NCI-H1417 treated with DMSO at 0.1 percent for 48 hours (cell line): Measurements from ENCODE around the gene EIF4E1B.

Experiments
- DNase-seq: peaks from one replicate; lab custom pipeline; 2025; lab: John Stamatoyannopoulos, UW

The EIF4E1B gene

DNA sequence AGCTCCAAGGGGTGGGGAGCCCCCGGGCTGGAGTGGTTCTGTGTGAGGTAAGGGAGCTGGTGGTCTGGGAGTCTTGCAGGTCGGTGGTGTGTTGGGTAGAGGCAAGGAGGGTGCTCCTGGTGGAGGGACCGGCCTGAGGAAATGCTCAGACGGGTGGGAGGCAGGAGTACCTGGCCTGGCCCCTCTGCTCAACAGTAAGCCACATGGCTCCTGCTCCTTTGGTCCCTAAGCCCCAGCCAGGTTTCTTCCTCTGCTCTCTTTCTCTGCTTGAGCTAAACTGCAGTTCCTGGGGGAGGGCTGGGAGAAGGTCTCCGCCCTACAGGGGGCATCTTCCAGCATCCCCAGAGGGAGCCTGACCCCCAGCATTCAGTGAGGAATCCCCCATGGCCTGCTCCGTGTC is 34.0 kb downstream of the EIF4E1B start:
- no peak for DNase-seq

DNA sequence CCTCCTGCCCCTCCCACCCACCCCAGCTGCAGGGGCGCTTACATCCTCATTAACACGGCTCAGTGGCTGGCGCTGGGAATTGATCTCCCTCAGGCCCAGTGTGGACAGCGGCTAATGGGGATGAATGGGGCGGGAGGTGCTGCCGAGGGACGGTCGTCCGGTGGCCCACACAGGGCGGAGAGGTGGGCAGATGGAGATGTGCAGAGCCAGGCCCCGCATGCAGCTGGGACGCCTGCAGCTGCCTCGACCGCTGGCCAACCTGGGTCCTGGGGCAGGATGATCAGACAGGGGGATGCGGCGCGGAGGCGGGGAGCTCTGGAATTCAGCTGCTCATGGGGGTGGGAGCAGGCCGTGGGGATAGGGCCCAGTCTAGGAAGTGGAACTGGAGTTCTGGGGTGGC is 34.4 kb downstream of the EIF4E1B start:
- no peak for DNase-seq

DNA sequence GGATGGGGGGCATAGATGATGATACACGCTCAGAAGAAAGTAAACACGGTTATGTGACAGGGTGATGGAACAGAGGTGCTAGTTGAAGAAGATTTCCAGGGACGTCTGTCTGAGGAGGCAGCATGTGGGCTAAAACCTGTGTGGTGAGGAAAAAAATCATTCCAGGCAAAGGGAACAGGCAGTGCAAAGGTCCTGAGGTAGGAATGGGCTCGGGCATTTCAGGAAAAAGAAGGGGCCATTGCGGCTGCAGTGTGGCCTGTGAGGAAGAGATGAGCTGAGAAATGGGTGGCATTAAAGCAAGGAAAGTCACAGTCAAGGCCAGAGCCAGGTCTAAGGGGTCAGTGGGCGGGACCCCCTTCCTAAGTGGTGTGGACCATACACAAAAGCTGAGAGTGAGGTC is 35.0 kb downstream of the EIF4E1B start:
- no peak for DNase-seq

DNA sequence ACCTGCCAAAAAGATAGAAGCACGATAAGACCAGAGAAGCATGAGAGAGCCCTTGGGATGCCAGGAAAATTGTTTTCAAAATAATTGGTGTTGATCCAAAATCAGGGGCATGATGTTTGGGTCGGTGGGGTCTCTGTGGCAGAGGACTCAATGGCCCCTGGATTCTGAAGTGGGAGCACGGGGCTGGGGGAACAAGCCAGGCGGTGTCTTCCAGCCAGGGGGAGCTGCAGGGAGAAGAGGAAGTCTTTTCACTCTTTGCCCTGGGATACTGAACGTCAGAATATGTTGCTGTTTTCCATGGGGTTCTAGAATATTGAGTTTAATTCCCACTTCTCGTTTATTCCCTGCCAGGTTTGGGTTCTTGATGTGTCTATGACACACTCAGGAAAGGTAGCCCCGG is 37.2 kb downstream of the EIF4E1B start:
- DNase-seq: no peak

DNA sequence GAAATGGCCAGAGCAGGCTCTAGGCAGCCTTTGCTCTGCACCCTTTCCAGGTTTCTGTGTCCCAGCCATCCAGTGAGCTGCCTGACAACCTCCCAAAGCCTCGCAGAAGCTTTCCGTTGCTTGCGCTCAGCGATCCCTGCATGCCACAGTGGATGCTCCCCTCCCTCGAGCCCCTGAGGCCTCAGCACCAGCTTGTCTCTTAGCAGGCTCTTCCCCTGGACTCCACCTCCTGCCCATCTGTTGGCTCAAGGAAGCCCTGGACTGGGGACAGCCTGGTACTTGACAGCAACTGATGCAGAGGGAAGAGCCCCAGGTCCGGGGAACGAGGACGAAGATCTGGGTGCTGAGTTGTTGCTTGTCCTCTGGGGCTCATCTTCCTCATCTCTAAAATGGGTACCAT is 40.0 kb downstream of the EIF4E1B start:
- no peak for DNase-seq

DNA sequence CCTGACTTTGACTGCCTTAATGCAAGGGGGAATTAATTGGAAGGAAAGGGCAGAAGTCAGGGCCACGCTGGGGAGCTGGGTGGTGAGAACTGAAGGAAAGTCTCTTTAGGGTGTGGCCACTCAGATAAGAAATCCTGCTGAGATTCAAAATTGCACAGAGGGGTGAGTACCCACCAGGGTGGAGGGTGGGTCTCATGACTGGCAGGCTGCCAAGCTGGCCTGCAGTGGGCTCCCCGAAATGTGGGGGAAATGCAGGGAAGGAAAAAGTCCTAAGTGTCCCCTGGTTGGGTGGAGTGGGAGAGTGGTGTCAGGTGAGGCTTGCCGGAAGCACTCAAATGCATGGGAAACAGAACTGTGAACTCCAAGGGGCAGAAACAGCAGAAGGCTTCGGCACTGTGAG is 40.9 kb downstream of the EIF4E1B start:
- DNase-seq: no peak

DNA sequence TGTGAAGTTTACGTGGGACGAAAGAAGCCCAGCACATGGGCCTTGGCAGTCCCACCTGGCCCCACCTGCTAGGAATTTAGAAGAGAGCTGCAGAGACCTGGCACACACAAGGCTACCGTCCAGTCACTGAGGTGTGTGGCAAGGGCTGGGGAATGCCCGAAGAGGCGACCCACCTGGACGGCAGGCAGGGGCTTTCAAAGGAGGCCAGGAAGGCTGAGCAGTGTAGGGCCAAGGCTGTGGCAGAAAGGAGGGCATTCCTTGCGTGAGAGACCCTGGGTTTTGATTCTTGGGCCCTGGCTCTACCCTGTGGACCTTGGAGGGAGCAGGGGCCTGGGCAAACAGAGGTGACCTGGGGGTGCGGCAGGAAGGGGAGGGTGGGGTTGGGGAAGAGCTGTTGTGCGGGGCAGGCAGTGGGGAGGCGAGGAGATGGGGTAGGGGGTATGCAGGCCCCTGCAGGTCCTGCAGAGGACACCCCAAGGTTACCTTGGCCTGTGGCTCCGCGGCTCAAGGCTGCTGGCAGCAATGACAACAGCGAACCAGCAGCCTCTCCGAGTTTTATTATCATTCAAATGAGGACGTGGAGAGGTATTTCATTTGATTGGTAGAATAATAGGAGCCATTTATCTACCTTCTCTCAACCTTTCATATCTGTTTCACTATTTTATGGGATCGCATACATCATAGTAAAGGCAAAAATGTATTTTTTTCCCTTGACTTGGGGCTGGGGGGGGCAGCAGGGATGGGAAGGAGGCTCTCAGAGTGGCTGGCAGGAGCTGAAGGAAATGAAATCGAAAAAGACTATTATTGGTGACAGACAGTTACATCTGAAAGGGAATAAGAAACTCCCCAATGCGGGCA is 41.6 kb downstream of the EIF4E1B start:
- DNase-seq: no peak

DNA sequence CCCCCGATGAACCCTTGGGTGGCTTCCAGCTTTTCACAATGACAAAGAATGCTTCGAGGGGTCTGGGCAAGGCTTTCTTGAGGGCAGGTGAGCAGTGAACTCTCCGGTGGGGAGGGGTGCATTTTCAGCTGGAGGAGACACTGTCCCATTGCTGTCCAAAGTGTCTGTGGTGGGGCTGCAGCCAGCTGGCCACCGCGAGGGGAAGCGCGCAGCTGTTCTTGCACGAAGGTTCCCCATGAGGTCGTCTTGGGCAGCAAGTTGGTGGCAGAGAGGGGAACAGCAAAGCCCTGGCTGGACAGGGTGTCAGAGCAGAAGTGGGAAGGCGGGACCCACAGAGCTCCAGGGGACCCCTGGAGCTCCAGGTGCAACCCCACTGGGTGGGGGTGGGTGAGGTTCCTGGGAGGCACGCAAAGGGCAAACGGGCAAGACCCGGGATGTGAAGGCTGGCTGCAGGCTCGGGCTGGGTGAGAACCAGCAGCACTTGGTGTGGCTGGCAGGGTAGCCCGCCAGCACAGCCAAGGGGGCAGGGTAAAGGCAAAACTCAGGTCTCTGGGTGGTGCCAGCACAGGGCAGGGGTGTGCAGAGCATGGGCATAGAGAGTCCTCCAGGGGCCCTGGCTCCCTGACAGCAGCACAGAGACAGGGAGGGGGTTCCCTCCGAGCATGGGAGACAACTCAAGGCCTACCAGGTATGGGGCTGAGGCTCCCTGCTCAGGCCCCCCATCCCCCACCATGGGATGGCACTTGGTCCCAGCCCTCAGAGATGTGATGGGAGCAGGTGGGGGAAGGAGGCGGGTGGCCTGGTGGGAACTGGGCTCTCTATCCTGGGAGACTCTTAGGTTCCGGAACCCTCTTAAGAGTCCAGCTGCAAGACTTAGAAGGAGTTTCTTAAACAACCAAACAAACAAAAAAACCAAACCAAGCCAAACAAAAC is 43.4 kb downstream of the EIF4E1B start:
- DNase-seq: no peak

DNA sequence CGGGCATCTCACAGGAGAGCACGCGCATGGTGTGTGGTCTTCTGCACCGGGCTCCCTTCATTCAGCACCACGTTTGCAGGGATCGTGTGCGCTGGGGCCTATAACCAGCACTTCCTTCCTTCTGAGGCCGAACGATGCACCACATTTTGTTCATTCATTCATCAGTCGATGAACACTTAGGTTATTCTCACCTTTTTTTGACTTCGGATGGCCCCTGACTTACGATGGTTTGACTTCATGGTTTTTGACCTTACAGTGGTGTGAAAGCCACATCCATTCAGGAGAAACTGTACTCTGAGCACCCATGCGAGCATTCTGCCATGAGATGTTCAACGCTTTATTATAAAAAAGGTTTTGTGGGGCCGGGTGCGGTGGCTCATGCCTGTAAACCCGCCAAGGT is 44.3 kb downstream of the EIF4E1B start:
- DNase-seq: no peak

DNA sequence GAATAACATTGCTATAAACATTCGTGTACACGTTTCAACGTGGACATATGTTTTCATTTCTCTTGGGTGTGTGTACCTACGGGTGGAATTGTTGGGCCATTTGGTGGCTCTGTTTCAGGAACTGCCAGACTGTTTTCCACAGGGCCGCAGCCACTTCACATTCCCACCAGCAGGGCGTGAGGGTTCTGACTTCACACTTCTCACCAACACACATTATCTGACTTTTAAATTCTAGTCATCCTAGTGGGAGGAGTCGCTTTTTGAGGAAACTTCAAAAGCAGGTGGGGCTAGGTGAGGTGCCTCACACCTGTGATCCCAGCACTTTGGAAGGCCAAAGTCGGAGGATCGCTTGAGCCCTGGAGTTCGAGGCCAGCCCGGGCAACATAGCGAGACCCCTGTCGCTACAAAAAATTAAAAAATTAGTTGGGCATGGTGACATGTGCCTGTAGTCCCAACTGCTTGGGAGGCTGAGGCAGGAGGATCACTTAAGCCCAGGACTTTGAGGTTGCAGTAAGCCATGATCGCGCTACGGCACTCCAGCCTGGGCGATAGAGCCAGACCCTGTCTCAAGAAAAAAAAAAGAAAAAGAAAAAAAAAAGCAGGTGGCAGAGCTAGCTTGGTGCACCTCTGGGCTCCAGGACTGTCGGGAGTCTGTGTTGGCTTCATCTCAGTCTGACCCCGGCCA is 45.3 kb downstream of the EIF4E1B start:
- DNase-seq: no peak

DNA sequence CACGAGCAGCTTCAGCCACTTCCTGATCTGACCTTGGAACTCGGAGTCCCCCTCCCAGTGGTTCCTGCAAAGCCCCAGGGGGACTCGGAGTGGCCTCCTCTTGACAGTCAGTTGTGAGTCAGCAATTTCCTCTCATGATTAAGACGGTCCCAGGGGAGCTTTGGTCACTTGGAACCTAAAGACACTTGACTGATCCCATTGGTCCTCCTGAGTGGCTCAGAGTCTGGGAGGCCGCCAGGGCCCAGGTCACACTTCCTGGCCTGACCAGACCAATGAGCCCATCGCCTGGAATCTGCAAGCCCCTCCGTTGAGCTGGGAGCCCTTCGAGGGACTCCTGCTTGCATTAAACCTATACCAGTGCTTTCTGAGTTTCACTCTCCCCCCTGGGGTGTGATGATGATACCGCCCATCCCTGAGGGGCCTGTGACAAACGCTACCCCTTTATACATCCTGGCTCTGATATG is 45.9 kb downstream of the EIF4E1B start:
- DNase-seq: no peak

DNA sequence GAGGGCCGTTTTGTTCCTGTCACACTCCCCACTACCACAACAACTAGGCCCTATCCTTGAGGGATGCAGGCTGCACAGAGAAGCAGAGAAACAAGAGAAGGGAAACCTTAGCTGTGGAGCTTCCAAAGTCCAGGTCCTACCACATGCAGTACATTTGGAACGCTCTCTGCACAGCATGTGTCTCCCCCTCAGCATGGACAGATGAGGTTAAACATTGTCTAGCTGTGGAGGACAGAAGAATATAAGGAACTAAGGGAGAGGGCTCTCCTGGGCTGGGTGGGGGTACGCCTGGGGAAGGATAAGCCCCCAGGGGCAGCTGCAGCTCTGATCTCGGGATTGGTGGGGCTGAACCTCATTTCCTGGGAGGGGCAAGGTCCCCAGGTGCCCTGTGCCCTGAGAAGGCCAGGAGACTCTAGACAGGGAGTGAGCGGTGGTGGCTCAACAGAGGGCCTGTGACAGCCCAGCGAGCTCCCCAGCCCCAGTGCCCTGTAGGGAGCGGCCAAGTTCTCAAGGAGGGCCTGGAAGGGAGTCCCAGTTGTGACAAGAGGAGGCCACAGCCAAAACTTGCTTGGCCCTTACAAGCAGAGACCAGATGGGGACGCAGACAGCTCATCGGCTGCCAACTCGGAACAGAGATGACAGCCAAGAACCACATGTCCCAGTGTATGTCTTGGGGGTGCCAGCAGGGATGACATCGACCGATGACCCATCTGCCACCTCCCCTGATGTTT is 46.9 kb downstream of the EIF4E1B start:
- DNase-seq: no peak

DNA sequence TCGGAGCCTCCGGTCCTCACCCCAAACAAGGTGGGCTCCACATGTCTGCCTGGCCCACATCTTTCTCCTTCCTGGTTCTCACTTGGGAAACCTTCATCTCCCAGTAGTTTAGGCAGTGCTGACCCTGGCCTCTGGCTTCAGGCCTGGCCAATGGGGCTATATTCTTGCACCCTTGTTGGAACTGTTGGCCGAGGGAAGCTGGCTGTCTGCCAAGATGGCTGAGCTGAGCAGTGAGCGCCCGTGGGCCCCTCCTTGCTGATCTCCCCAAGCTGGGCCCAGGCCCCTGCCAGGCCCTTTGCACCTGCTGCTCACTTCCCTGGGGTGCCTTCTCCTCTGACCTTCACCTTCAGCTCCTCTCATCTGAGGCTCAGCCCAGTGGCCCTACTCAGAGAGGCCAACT is 48.1 kb downstream of the EIF4E1B start:
- no peak for DNase-seq

DNA sequence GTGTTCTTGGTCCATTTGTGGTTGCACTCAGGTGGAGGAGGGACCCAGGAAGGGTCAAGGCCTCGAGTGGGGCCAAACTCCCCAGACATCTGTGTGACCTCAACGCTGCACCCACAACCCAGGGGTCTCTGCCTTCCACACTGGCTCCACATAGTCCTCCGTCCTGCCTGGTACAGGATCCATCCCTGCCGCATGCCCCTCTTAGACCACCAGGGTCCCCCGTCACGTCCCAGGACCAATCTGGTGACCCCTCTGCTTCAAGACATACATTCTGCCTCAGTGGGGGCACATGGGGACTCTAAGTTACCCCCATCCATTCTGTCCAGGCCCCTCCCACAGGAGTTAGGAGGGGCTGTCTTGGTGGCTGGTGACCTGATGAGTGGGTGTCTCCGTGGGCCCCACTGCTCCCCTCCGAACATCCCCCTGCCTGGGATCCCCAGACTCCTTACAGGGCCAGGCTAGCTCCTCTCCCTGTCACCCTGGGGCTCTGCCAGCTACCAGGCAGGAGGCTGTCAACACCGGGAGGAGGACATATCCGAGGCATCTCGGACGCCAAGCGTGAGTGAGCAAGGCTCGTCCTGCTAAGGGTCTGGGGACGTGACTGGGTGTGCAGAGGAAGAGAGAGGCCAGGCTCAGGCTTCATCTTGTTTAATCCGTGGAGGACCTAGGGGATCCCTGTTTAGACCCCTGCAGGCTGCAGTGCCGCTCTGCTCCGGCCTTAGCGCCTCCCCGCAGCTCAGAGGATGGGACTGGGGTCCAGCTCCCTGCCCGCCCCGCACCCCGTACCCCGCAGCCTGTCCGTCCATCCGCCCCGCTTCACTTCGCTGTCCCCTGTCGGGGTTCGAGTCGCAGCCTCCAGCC is 49.1 kb downstream of the EIF4E1B start:
- no peak for DNase-seq

DNA sequence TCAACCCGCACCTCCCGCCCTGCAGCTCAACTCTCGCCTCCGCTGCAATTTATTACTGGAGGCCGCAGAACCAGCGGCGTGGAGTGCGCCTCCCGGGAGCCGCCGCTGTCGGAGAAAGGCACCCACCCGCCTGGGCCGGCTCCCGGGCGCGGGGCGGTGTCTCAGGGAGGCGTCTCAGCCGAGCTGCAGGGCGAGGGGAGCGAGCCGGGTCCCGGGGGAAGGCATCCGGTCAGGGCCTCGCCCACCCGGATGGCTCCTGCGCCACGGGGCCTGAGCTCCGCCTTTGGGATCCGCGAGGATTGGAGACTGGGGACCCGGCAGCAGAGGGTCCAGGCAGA is 49.7 kb downstream of the EIF4E1B start:
- DNase-seq: no peak

DNA sequence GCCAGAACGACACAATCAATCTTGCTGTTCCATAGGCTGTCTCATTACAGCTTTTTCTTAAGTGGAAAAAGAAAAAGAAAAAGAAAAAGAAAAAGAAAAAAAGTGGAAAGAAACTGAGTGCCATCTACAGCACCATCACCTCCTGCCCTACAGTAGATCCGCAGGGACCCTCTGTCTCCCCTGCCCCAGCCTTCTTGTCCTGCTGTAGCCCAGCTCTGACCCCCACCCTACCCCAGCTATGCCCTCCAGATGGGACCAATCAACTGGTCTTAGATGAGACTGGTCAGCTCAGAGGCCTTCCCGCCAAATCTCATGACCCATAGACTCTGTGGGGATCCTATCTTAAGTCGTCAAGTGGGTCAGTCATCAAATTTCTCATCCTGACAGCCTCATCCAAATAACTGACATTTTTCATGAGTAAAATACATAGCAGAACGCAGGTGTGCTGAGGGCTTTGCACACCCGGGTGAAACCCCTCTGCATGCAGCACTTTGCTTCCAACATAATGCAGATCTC is 51.6 kb downstream of the EIF4E1B start:
- no peak for DNase-seq

DNA sequence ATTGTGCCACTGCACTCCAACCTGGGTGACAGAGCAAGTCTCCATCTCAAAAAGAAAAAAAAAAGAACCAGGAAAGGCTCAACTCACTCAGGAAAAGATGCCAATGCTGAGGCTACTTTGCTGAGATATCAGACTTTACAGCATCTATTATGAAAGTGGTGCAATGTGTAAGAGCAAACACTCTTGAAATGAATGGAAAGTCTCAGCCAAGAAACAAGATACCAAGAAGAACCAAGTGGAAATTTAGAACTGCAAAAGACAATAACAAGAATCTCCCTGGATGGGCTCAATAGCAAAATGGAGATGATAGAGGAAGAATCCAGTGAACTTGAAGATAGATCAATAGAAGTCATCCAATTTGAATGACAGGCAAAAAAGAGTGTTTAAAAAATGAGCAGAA is 54.5 kb downstream of the EIF4E1B start:
- DNase-seq: no peak

DNA sequence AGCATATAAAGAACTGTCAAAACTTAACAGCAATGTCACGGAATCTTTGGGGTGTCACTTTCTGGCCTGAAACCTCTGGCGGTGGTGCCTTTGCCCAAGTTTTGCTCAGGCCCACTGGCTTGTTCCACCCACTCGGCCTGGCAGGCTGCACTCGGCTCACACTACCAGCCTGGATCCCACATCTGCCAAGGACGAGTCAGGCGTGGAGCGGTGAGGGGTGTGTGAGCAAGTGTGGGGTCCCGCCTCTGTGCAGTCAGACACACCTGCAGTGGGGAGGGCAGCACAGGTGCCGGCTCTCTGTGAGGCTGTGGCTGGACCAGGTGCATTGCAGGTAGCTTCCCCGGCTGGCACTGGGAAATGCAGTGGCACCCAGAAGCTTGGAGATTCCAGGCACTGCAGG is 56.8 kb downstream of the EIF4E1B start:
- DNase-seq: no peak

DNA sequence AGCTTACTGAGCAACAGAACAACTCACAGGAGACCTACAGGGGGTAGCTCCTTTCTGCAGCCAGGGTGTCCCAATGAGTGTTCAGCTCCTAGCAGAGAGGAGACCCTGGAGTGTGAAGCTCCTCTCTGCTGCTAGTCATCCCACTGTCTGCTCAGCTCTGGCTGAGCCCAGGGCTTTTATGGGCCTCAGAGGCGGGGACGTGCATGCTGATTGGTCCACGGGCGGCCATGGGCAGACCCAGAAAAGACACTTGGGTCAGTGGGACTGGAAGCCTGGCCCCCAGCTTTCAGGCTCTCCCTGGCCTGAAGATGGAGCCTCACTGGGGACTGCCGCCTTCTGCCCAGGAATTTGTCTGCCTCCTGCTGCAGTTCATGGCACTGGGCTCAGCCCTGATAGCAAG is 57.4 kb downstream of the EIF4E1B start:
- no peak for DNase-seq

DNA sequence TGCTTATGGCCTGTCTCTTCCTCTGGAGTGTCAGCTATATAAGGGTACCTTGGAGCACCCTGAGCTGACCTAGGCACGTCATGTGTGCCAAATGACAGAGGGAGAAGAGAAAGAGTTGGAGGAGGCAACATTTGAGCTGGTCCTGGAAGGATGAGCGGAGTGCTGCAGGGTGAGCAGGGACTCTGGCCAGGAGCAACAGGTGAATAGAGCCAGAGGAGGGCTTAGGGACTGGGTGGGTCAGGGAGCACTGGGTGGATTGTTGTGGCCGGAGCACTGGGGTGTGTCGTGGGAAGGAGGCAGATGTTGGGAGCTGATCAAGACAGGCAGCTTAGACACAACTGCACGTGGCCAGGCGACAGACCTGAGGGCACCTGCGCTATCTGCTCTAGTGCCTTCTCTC is 60.4 kb downstream of the EIF4E1B start:
- DNase-seq: no peak

DNA sequence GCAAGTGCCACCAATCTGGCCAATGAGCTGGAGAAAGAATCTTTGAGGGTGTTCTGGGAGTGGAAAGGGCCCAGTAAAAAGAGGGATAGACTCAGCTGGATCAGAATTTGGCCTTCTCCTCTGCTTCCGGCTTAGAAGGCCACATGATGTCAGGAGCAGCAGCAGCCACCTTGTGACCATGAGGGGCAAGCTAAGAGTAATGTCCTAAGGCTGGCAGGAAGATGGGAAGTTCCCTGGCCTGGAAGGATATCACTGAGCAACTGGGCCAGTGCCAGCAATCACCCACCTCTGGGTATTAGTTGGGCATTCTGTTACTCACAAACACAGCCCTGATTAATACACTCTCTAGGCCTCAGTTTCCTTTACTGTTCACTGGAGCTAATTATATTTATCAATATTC is 61.0 kb downstream of the EIF4E1B start:
- DNase-seq: no peak
